ENCODE results near the gene TSPAN5. TPM values are rescaled to one million over a fixed set of nuclear protein-coding genes. Genes with fewer than 3 reads are reported as not detected.

The TSPAN5 gene
- total and polyA plus RNA-seq, 2 donors from 2014 or later = 6.8 to 13.8 TPM

DNA sequence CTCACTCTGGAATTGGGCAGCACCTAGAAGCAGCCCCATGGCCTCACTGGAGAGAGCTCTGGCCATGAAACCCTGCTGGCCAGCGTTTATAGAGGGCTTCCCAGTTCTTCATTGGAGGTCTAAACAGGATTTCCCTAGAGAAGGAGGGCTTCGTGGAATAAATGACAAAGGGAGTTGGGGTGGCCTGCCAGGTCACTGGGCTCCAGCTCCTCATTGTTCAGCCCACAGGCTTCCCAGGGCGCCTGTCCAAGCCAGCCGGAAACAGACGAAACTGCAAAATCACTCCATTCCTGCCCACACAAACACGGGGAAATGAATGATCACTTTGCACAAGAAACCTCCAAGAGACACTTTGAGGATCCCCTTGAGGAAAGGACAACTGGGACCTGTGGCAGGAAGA lies 189.7 kb downstream of the TSPAN5 start:
- no peaks in the 10 kb centered on the region for H3K27me3 ChIP-seq (ENCODE audit: control insufficient read depth, insufficient read depth, low read length)
- no peaks in the 10 kb centered on the region for H3K9me3 ChIP-seq (ENCODE audit: control insufficient read depth in 2 of 3, insufficient read depth in 1 of 3, low read length in 3 of 3)
- no peak overlapping the region for H3K4me3 ChIP-seq (ENCODE audit: low read length in 3 of 3)
- intact Hi-C loops (cut with DNase I) = no loop called here
- H3K27ac ChIP-seq (ENCODE audit: low read depth in 2 of 2, low read length in 2 of 2) = no peak overlapping the region
- TF ChIP-seq, protein P1, sequence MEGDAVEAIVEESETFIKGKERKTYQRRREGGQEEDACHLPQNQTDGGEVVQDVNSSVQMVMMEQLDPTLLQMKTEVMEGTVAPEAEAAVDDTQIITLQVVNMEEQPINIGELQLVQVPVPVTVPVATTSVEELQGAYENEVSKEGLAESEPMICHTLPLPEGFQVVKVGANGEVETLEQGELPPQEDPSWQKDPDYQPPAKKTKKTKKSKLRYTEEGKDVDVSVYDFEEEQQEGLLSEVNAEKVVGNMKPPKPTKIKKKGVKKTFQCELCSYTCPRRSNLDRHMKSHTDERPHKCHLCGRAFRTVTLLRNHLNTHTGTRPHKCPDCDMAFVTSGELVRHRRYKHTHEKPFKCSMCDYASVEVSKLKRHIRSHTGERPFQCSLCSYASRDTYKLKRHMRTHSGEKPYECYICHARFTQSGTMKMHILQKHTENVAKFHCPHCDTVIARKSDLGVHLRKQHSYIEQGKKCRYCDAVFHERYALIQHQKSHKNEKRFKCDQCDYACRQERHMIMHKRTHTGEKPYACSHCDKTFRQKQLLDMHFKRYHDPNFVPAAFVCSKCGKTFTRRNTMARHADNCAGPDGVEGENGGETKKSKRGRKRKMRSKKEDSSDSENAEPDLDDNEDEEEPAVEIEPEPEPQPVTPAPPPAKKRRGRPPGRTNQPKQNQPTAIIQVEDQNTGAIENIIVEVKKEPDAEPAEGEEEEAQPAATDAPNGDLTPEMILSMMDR (IDR thresholded peaks at IDR 0.05; ENCODE audit: borderline replicate concordance, extremely low read depth, insufficient read depth) = no peak
- H3K4me1 ChIP-seq (ENCODE audit: control insufficient read depth in 2 of 3, insufficient read depth in 2 of 3, low read depth in 1 of 3, low read length in 3 of 3) = no peaks in the 10 kb centered on the region
- no peak for FAIRE-seq
- no peak overlapping the region for H3K9ac ChIP-seq (ENCODE audit: low read length in 3 of 3)
- H3K36me3 ChIP-seq (ENCODE audit: control insufficient read depth in 2 of 3, insufficient read depth in 3 of 3, low read length in 3 of 3) = no peaks in the 10 kb centered on the region
- DNase-seq = peak in 2 of 5 donors; percentile 22 to 36

- TF ChIP-seq, protein P1 (IDR thresholded peaks at IDR 0.05; ENCODE audit: borderline replicate concordance, extremely low read depth, insufficient read depth) = peak; percentile 79
- Histone ChIP-seq H3K27ac (ENCODE audit: low read depth in 2 of 2, low read length in 2 of 2) (no peak overlapping the region), H3K36me3 (ENCODE audit: control insufficient read depth in 2 of 3, insufficient read depth in 3 of 3, low read length in 3 of 3) (no peaks in the 10 kb centered on the region), H3K4me1 (ENCODE audit: control insufficient read depth in 2 of 3, insufficient read depth in 2 of 3, low read depth in 1 of 3, low read length in 3 of 3) (no peaks in the 10 kb centered on the region), H3K27me3 (ENCODE audit: control insufficient read depth, insufficient read depth, low read length) (no peaks in the 10 kb centered on the region), H3K4me3 (ENCODE audit: low read length in 3 of 3) (peak overlapping the region; percentile 55 to 69 (median 62)), H3K9me3 (ENCODE audit: control insufficient read depth in 2 of 3, insufficient read depth in 1 of 3, low read length in 3 of 3) (no peaks in the 10 kb centered on the region), H3K9ac (ENCODE audit: low read length in 3 of 3) (peak overlapping the region in 1 of 3 donors; percentile 60)
- intact Hi-C loops (cut with DNase I) = no loop called here
- FAIRE-seq (peak; percentile 56), DNase-seq (peak in 4 of 5 donors; percentile 86 to 95 (median 90))
Measured at GRCh38 chr4:98467627-98468072, 190.8 kb downstream of the TSPAN5 start.

DNA sequence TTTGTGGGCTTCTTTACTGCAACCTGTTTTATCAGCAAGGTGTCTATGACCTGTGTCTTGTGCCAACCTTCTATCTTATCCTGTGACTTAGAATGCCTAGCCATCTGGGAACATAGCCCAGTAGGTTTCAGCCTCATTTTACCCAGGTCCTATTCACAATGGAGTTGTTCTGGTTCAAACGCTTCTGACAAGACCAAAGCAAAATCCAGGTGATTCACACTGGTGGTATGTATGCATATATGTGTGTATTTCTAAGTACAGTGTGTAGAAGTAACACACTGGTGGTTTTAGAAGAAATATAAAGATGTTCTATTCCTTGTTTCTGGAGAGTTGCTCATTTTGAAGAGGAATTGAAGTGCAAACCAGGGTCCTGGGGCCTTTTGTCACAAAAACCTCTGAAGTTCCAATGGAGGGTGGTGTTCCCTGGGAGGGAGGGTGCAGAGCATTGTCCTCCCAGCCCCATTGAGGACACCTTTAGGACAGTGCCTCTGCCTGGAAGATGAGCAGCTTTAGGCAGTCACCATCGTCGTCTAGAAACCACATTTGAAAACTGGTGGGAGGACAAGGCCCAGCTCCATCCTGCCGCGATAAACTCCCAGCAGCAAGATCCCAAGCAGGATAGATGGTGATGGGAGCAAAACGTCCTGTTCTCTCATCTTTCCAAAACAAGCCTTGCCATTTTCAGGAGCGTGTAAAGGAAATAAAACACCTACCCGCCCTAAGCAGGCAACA lies 191.4 kb downstream of the TSPAN5 start:
- H3K27me3 ChIP-seq (ENCODE audit: control insufficient read depth, insufficient read depth, low read length) = no peaks in the 10 kb centered on the region
- no peak for FAIRE-seq
- no peak overlapping the region for H3K9ac ChIP-seq (ENCODE audit: low read length in 3 of 3)
- DNase-seq = no peak
- H3K4me3 ChIP-seq (ENCODE audit: low read length in 3 of 3) = peak overlapping the region in 1 of 3 donors; percentile 55
- H3K4me1 ChIP-seq (ENCODE audit: control insufficient read depth in 2 of 3, insufficient read depth in 2 of 3, low read depth in 1 of 3, low read length in 3 of 3) = no peaks in the 10 kb centered on the region
- TF ChIP-seq, protein P1 (IDR thresholded peaks at IDR 0.05; ENCODE audit: borderline replicate concordance, extremely low read depth, insufficient read depth) = no peak
- no peaks in the 10 kb centered on the region for H3K36me3 ChIP-seq (ENCODE audit: control insufficient read depth in 2 of 3, insufficient read depth in 3 of 3, low read length in 3 of 3)
- H3K9me3 ChIP-seq (ENCODE audit: control insufficient read depth in 2 of 3, insufficient read depth in 1 of 3, low read length in 3 of 3) = no peaks in the 10 kb centered on the region
- intact Hi-C loops (cut with DNase I) = no loop called here
- H3K27ac ChIP-seq (ENCODE audit: low read depth in 2 of 2, low read length in 2 of 2) = no peak overlapping the region
